Measurements from ENCODE around the gene BRD4.

Gene BRD4

GRCh38 chr19:15288146-15288963 is 44.0 kb downstream of the BRD4 start:
- DNase-seq, result no peak

GRCh38 chr19:15287496-15287895 is 44.8 kb downstream of the BRD4 start:
- peak; percentile 35 for DNase-seq

GRCh38 chr19:15286688-15287365 is 45.5 kb downstream of the BRD4 start:
- DNase-seq, result no peak

GRCh38 chr19:15285896-15286591 is 46.3 kb downstream of the BRD4 start:
- DNase-seq, result no peak

- DNase-seq, result no peak
Measured at GRCh38 chr19:15284896-15285295, 47.4 kb downstream of the BRD4 start.

- DNase-seq, result no peak
Measured at GRCh38 chr19:15284091-15284490, 48.2 kb downstream of the BRD4 start.

GRCh38 chr19:15283141-15283883 is 49.0 kb downstream of the BRD4 start:
- DNase-seq, result peak; percentile 26

GRCh38 chr19:15282311-15282705 is 50.0 kb downstream of the BRD4 start:
- DNase-seq, result no peak

GRCh38 chr19:15280915-15281683 is 51.2 kb downstream of the BRD4 start:
- DNase-seq, result no peak

GRCh38 chr19:15280048-15280725 is 52.2 kb downstream of the BRD4 start:
- DNase-seq, result no peak

GRCh38 chr19:15279326-15279904 is 52.9 kb downstream of the BRD4 start:
- DNase-seq, result no peak

GRCh38 chr19:15276620-15277215 is 55.6 kb downstream of the BRD4 start:
- no peak for DNase-seq

GRCh38 chr19:15274477-15274876 is 57.9 kb downstream of the BRD4 start:
- DNase-seq, result no peak

- no peak for DNase-seq
Measured at GRCh38 chr19:15269806-15270205, 62.5 kb downstream of the BRD4 start.

GRCh38 chr19:15268928-15269253 is 63.4 kb downstream of the BRD4 start:
- DNase-seq, result no peak

GRCh38 chr19:15268192-15268927 is 64.0 kb downstream of the BRD4 start:
- DNase-seq, result no peak

GRCh38 chr19:15266683-15267082 is 65.7 kb downstream of the BRD4 start:
- DNase-seq, result no peak

- no peak for DNase-seq
Measured at GRCh38 chr19:15265850-15266248, 66.5 kb downstream of the BRD4 start.

GRCh38 chr19:15265214-15265849 is 67.0 kb downstream of the BRD4 start:
- no peak for DNase-seq

- DNase-seq, result no peak
Measured at GRCh38 chr19:15264933-15265206, 67.5 kb downstream of the BRD4 start.

All from activated CD4-positive, alpha-beta T cell treated with anti-CD3 and anti-CD28 coated beads, Interleukin-2, Interleukin-6, amounts not matched to agents 100 ng/mL and 50 ng/mL, durations not matched to agents 16 hours and 8 hours (primary cell).